Vagina (tissue), 2 donors: ENCODE data around the gene PDE9A.

Experiments used
- POLR2A ChIP-seq, 2 donors: fragments of 450-650 bp; IDR thresholded peaks; one replicate each; pipeline ENCODE4 v1.6.1; 2017; ENCODE audit warnings: antibody characterized with exemption in 2 of 2, mild to moderate bottlenecking in 2 of 2, moderate library complexity in 2 of 2
- TF ChIP-seq, protein P1 (sequence below), 3 experiments: fragments of 450-650 bp in 2 of 3; fragments of 200-600 bp in 1 of 3; sonication (generic) in 1 of 3; IDR thresholded peaks; one replicate each; pipeline ENCODE4 v1.5.1; 2017 to 2019; ENCODE audit warnings: antibody characterized with exemption in 3 of 3, mild to moderate bottlenecking in 2 of 3, moderate library complexity in 2 of 3

DNA sequence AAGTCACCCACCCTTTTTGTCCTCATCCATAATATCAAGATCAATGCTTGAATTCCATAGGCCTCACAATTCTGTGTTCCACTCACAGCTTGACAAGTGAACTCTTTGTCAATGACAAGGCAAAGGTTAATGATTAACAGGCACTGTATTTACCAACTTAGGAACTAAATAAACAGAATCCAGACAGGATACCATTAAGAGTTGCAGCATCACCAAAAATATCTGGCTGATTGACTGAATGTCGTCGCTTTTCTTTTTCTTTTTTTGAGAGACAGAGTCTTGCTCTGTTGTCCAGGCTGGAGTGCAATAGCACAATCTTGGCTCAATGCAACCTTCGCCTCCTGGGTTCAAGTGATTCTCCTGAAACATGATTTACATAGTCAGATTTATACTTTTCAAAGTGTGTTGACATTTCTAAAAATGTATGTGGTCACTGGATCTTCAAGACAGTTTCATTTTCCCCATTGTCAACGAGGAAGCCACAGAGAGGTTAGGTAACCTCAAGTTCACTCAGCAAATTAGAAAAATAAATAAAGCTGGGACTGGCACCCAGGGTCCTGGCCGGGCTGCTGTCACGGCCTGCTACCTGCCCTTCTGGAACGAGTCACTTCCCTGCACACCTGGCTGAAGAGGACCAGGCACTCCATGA is 81.0 kb downstream of the PDE9A start:
- TF ChIP-seq, protein P1, sequence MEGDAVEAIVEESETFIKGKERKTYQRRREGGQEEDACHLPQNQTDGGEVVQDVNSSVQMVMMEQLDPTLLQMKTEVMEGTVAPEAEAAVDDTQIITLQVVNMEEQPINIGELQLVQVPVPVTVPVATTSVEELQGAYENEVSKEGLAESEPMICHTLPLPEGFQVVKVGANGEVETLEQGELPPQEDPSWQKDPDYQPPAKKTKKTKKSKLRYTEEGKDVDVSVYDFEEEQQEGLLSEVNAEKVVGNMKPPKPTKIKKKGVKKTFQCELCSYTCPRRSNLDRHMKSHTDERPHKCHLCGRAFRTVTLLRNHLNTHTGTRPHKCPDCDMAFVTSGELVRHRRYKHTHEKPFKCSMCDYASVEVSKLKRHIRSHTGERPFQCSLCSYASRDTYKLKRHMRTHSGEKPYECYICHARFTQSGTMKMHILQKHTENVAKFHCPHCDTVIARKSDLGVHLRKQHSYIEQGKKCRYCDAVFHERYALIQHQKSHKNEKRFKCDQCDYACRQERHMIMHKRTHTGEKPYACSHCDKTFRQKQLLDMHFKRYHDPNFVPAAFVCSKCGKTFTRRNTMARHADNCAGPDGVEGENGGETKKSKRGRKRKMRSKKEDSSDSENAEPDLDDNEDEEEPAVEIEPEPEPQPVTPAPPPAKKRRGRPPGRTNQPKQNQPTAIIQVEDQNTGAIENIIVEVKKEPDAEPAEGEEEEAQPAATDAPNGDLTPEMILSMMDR (IDR thresholded peaks at IDR 0.05) = no peak
- no peak for TF ChIP-seq POLR2A (IDR thresholded peaks at IDR 0.05)
